Urinary bladder (tissue), 4 donors: ENCODE results near the gene DUSP2. TPM values are rescaled to one million over a fixed set of nuclear protein-coding genes. Genes with fewer than 3 reads are reported as not detected.

Source experiments
- DNase-seq: peaks from one replicate; pipeline ENCODE4 v3.0.0-alpha.2; 2015; ENCODE audit errors: extremely low spot score
- H3K27ac ChIP-seq: one replicate; pipeline ENCODE4 v1.5.1; 2013; ENCODE audit warnings: low read depth, mild to moderate bottlenecking, moderate library complexity
- H3K36me3 ChIP-seq: one replicate; pipeline ENCODE4 v1.6.1; 2013; ENCODE audit warnings: mild to moderate bottlenecking, moderate library complexity; ENCODE audit not compliant: insufficient read depth
- H3K4me1 ChIP-seq: one replicate; pipeline ENCODE4 v1.6.1; 2013; ENCODE audit warnings: mild to moderate bottlenecking, moderate library complexity; ENCODE audit not compliant: insufficient read depth
- H3K4me3 ChIP-seq: one replicate; pipeline ENCODE4 v1.5.1; 2013; ENCODE audit warnings: low read depth, low read length
- WGBS: extraction: QIAGEN DNeasy Blood & Tissue Kit; methylation state at CpG from one replicate; pipeline ENCODE4 v1.1.7; 2013; 5-methylcytosine and 5-hydroxymethylcytosine counted together
- polyA plus RNA-seq: library from polyadenylated mRNA; stranded (reverse); fragments of 200-250 nt; gene quantifications from one replicate; pipeline ENCODE4 v1.2.3, GENCODE V29; 2013
- total RNA-seq: library from RNA; depleted of rRNA; stranded (reverse); fragments of >200 nt; gene quantifications from one replicate; pipeline ENCODE4 v1.2.3, GENCODE V29; 2014
- donor health status: healthy with polysubstance abuse.
- donor health status: healthy.

DUSP2 gene
- total RNA-seq (18.5 TPM), polyA plus RNA-seq (18.1 TPM)

- Histone ChIP-seq H3K27ac (peak within 1 kb of the TSS; percentile 71), H3K36me3 (no peaks in the 10 kb centered on the region), H3K4me1 (no peaks in the 10 kb centered on the region), H3K4me3 (peak within 1 kb of the TSS; percentile 61)
- DNase-seq, result no peak
- WGBS, result 3% methylated on average over 94 of the region's 94 CpGs
Observed at GRCh38 chr2:96145036-96145847, at the start of gene DUSP2. Gene DUSP2 (minus strand): TSS chr2:96145440. CDS start chr2:96145354, 86 bp downstream.

- no peak for DNase-seq
- Histone ChIP-seq H3K36me3 (peaks cover 8% of the 10 kb centered on the region), H3K4me1 (no peaks in the 10 kb centered on the region), H3K4me3 (no peak overlapping the region), H3K27ac (no peak overlapping the region)
- 93% methylated on average over 11 of the region's 11 CpGs for WGBS
Observed at GRCh38 chr2:96191937-96192670, 46.9 kb upstream of the DUSP2 start.

- WGBS, result 84% methylated on average over 12 of the region's 12 CpGs
- peaks cover 9% of the 10 kb centered on the region for H3K36me3 ChIP-seq
- no peaks in the 10 kb centered on the region for H3K4me1 ChIP-seq
- no peak for DNase-seq
- H3K27ac ChIP-seq, result no peak overlapping the region
- H3K4me3 ChIP-seq, result no peak overlapping the region
Observed at GRCh38 chr2:96188821-96189526, 43.7 kb upstream of the DUSP2 start.

GRCh38 chr2:96186562-96186961 is 41.3 kb upstream of the DUSP2 start:
- no peak for DNase-seq
- Histone ChIP-seq H3K36me3 (peaks cover 4% of the 10 kb centered on the region), H3K4me3 (no peak overlapping the region), H3K27ac (no peak overlapping the region), H3K4me1 (no peaks in the 10 kb centered on the region)
- WGBS, result 75% methylated on average over 5 of the region's 5 CpGs

- peaks cover 4% of the 10 kb centered on the region for H3K36me3 ChIP-seq
- WGBS, result 89% methylated on average over 1 of the region's 1 CpG
- no peak for DNase-seq
Observed at GRCh38 chr2:96185516-96185915, 40.3 kb upstream of the DUSP2 start.

GRCh38 chr2:96184989-96185388 is 39.7 kb upstream of the DUSP2 start:
- Histone ChIP-seq H3K27ac (no peak overlapping the region), H3K36me3 (peaks cover 4% of the 10 kb centered on the region), H3K4me1 (no peaks in the 10 kb centered on the region), H3K4me3 (no peak overlapping the region)
- no peak for DNase-seq
- 82% methylated on average over 8 of the region's 8 CpGs for WGBS

More at GRCh38 chr2:96185516-96185915, 40.3 kb upstream of the DUSP2 start:
- Histone ChIP-seq H3K4me1 (no peaks in the 10 kb centered on the region), H3K4me3 (no peak overlapping the region), H3K27ac (no peak overlapping the region)

- Histone ChIP-seq H3K4me1 (no peaks in the 10 kb centered on the region), H3K36me3 (peaks cover 4% of the 10 kb centered on the region), H3K27ac (no peak overlapping the region), H3K4me3 (no peak overlapping the region)
- 87% methylated on average over 8 of the region's 8 CpGs for WGBS
- no peak for DNase-seq
Observed at GRCh38 chr2:96184188-96184587, 38.9 kb upstream of the DUSP2 start.

GRCh38 chr2:96181529-96181928 is 36.3 kb upstream of the DUSP2 start:
- DNase-seq, result no peak
- WGBS, result 70% methylated on average over 5 of the region's 5 CpGs
- H3K36me3 ChIP-seq, result peaks cover 4% of the 10 kb centered on the region
- no peak overlapping the region for H3K27ac ChIP-seq
- H3K4me3 ChIP-seq, result no peak overlapping the region
- no peaks in the 10 kb centered on the region for H3K4me1 ChIP-seq

GRCh38 chr2:96180521-96180920 is 35.3 kb upstream of the DUSP2 start:
- H3K4me1 ChIP-seq, result no peaks in the 10 kb centered on the region
- DNase-seq, result no peak
- H3K27ac ChIP-seq, result no peak overlapping the region
- H3K36me3 ChIP-seq, result peaks cover 4% of the 10 kb centered on the region
- H3K4me3 ChIP-seq, result no peak overlapping the region

- Histone ChIP-seq H3K27ac (no peak overlapping the region), H3K36me3 (peaks cover 3% of the 10 kb centered on the region), H3K4me3 (no peak overlapping the region), H3K4me1 (no peaks in the 10 kb centered on the region)
- no peak for DNase-seq
- WGBS, result 96% methylated on average over 1 of the region's 1 CpG
Observed at GRCh38 chr2:96180002-96180401, 34.8 kb upstream of the DUSP2 start.

GRCh38 chr2:96176661-96177060 is 31.4 kb upstream of the DUSP2 start:
- H3K4me3 ChIP-seq, result no peak overlapping the region
- 63% methylated on average over 4 of the region's 4 CpGs for WGBS

GRCh38 chr2:96175951-96176350 is 30.7 kb upstream of the DUSP2 start:
- Histone ChIP-seq H3K4me1 (no peaks in the 10 kb centered on the region), H3K27ac (no peak overlapping the region), H3K4me3 (no peak overlapping the region), H3K36me3 (no peaks in the 10 kb centered on the region)
- WGBS, result 81% methylated on average over 6 of the region's 6 CpGs
- DNase-seq, result no peak

More at GRCh38 chr2:96176661-96177060, 31.4 kb upstream of the DUSP2 start:
- Histone ChIP-seq H3K27ac (no peak overlapping the region), H3K4me1 (no peaks in the 10 kb centered on the region), H3K36me3 (no peaks in the 10 kb centered on the region)
- DNase-seq, result no peak

GRCh38 chr2:96174251-96175144 is 29.3 kb upstream of the DUSP2 start:
- H3K4me1 ChIP-seq, result no peaks in the 10 kb centered on the region
- no peak overlapping the region for H3K27ac ChIP-seq
- no peak overlapping the region for H3K4me3 ChIP-seq
- 48% methylated on average over 8 of the region's 8 CpGs for WGBS
- peak; percentile 32 for DNase-seq
- H3K36me3 ChIP-seq, result no peaks in the 10 kb centered on the region
